Measurements from ENCODE around the gene FAM98C. TPM values are rescaled to one million over a fixed set of nuclear protein-coding genes. Genes with fewer than 3 reads are reported as not detected.

FAM98C gene
- total and polyA plus RNA-seq, 2 of the 13 experiments (the other 11 are each of a cell fraction or from before 2014, with no cell fraction given), result 10.0 to 11.5 TPM

DNA sequence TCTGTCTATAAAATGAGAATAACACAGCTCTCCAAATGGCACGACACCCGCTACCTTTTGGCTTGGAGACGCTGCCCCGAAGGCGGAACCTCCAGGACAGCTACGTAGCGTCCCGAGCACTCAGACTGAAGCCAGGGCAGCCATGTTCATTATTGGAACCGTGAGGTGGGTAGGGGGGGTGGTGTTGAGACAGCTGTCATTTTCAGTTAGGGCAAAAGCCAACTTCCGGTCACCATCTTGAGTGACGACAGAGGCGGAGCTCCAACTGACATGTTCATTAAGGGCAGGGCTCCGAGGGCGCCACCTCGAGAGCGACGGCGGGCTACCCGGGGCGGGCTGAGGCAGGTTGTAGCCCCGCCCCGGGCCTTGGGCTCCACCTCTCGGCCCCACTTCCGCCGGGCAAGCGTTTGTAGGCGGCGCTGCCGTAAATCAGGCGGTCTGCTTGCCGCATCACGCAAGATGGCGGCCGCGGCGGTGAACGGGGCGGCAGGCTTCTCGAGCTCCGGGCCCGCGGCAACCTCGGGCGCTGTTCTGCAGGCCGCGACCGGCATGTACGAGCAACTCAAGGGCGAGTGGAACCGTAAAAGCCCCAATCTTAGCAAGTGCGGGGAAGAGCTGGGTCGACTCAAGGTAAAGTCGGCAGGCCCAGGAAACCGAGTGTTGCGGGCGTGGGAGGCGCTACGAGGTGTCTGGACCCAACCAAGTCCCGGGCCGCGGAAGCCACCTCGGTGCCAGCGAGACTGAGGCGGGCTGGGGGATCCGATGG, 28.4 kb upstream of the FAM98C start, which contains the start of gene PSMD8 (continued):
- TF ChIP-seq, protein P1, sequence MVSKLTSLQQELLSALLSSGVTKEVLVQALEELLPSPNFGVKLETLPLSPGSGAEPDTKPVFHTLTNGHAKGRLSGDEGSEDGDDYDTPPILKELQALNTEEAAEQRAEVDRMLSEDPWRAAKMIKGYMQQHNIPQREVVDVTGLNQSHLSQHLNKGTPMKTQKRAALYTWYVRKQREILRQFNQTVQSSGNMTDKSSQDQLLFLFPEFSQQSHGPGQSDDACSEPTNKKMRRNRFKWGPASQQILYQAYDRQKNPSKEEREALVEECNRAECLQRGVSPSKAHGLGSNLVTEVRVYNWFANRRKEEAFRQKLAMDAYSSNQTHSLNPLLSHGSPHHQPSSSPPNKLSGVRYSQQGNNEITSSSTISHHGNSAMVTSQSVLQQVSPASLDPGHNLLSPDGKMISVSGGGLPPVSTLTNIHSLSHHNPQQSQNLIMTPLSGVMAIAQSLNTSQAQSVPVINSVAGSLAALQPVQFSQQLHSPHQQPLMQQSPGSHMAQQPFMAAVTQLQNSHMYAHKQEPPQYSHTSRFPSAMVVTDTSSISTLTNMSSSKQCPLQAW (CRISPR knock-in tag; IDR thresholded peaks at IDR 0.05), result peak; percentile 75
- TF ChIP-seq ZUFSP (CRISPR knock-in tag; IDR thresholded peaks at IDR 0.05; ENCODE audit: borderline replicate concordance) (no peak), TSC22D2 (CRISPR knock-in tag; IDR thresholded peaks at IDR 0.05; ENCODE audit: borderline replicate concordance) (no peak), SRF (IDR thresholded peaks at IDR 0.05; ENCODE audit: low read depth, low read length) (no peak), NFKBIZ (CRISPR knock-in tag; IDR thresholded peaks at IDR 0.05) (0 out of 2 replicates have a peak, but pooled peaks have one; percentile 37), KDM6A (CRISPR knock-in tag; IDR thresholded peaks at IDR 0.05; ENCODE audit: low read depth) (no peak), KLF13 (CRISPR knock-in tag; IDR thresholded peaks at IDR 0.05) (no peak), RAD51 (IDR thresholded peaks at IDR 0.05; ENCODE audit: borderline replicate concordance) (no peak), ZNF3 (CRISPR knock-in tag; IDR thresholded peaks at IDR 0.05) (no peak), ZNF292 (CRISPR knock-in tag; IDR thresholded peaks at IDR 0.05; ENCODE audit: borderline replicate concordance, low read depth) (peak; percentile 61; the same call in 1 of the 2 replicates), GABPA (IDR thresholded peaks at IDR 0.05; ENCODE audit: low read depth, low read length) (peak; percentile 65), GABPA (CRISPR knock-in tag; IDR thresholded peaks at IDR 0.05; ENCODE audit: low read depth) (peak; percentile 95), GATA4 (IDR thresholded peaks at IDR 0.05; ENCODE audit: borderline replicate concordance, low read depth) (peak; percentile 75; the same call in 1 of the 2 replicates), ZNF607 (CRISPR knock-in tag; IDR thresholded peaks at IDR 0.05; ENCODE audit: borderline replicate concordance) (peak; percentile 38; the same call in 1 of the 2 replicates), ZNF713 (CRISPR knock-in tag; IDR thresholded peaks at IDR 0.05) (no peak), SIN3B (IDR thresholded peaks at IDR 0.05; ENCODE audit: low read length) (no peak)
- TF ChIP-seq, protein P2, sequence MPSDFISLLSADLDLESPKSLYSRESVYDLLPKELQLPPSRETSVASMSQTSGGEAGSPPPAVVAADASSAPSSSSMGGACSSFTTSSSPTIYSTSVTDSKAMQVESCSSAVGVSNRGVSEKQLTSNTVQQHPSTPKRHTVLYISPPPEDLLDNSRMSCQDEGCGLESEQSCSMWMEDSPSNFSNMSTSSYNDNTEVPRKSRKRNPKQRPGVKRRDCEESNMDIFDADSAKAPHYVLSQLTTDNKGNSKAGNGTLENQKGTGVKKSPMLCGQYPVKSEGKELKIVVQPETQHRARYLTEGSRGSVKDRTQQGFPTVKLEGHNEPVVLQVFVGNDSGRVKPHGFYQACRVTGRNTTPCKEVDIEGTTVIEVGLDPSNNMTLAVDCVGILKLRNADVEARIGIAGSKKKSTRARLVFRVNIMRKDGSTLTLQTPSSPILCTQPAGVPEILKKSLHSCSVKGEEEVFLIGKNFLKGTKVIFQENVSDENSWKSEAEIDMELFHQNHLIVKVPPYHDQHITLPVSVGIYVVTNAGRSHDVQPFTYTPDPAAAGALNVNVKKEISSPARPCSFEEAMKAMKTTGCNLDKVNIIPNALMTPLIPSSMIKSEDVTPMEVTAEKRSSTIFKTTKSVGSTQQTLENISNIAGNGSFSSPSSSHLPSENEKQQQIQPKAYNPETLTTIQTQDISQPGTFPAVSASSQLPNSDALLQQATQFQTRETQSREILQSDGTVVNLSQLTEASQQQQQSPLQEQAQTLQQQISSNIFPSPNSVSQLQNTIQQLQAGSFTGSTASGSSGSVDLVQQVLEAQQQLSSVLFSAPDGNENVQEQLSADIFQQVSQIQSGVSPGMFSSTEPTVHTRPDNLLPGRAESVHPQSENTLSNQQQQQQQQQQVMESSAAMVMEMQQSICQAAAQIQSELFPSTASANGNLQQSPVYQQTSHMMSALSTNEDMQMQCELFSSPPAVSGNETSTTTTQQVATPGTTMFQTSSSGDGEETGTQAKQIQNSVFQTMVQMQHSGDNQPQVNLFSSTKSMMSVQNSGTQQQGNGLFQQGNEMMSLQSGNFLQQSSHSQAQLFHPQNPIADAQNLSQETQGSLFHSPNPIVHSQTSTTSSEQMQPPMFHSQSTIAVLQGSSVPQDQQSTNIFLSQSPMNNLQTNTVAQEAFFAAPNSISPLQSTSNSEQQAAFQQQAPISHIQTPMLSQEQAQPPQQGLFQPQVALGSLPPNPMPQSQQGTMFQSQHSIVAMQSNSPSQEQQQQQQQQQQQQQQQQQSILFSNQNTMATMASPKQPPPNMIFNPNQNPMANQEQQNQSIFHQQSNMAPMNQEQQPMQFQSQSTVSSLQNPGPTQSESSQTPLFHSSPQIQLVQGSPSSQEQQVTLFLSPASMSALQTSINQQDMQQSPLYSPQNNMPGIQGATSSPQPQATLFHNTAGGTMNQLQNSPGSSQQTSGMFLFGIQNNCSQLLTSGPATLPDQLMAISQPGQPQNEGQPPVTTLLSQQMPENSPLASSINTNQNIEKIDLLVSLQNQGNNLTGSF (CRISPR knock-in tag; IDR thresholded peaks at IDR 0.05), result peak; percentile 91
- TF ChIP-seq, protein P3, sequence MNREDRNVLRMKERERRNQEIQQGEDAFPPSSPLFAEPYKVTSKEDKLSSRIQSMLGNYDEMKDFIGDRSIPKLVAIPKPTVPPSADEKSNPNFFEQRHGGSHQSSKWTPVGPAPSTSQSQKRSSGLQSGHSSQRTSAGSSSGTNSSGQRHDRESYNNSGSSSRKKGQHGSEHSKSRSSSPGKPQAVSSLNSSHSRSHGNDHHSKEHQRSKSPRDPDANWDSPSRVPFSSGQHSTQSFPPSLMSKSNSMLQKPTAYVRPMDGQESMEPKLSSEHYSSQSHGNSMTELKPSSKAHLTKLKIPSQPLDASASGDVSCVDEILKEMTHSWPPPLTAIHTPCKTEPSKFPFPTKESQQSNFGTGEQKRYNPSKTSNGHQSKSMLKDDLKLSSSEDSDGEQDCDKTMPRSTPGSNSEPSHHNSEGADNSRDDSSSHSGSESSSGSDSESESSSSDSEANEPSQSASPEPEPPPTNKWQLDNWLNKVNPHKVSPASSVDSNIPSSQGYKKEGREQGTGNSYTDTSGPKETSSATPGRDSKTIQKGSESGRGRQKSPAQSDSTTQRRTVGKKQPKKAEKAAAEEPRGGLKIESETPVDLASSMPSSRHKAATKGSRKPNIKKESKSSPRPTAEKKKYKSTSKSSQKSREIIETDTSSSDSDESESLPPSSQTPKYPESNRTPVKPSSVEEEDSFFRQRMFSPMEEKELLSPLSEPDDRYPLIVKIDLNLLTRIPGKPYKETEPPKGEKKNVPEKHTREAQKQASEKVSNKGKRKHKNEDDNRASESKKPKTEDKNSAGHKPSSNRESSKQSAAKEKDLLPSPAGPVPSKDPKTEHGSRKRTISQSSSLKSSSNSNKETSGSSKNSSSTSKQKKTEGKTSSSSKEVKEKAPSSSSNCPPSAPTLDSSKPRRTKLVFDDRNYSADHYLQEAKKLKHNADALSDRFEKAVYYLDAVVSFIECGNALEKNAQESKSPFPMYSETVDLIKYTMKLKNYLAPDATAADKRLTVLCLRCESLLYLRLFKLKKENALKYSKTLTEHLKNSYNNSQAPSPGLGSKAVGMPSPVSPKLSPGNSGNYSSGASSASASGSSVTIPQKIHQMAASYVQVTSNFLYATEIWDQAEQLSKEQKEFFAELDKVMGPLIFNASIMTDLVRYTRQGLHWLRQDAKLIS (CRISPR knock-in tag; IDR thresholded peaks at IDR 0.05), result 0 out of 2 replicates have a peak, but pooled peaks have one; percentile 45
